ENCODE data around the gene CEP112. TPM values are rescaled to one million over a fixed set of nuclear protein-coding genes. Genes with fewer than 3 reads are reported as not detected.

The CEP112 gene
- total and polyA plus RNA-seq, 2 donors (not counting 3 experiments of a cell fraction or from before 2014, with no cell fraction given) = 1.5 to 25.3 TPM

DNA sequence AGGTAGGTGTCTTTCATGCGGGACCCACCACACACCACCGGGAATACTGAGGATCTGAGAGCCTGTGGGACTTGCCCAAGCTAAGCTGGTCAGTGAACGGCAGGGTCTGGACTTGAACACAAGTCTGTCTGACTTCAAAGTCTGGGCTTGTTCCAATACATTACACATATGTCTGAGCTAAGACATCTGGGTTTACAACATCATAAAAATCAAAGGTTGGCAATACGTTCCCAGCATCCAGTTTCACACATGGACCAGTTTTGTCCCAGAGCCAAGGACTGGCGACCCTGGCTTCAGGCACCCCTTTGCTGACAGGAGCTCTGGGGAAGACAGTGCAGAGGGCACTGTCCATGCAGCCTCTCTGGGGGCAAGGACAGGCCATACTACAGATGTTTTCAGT is 602.6 kb downstream of the CEP112 start:
- Histone ChIP-seq H4K20me1 (replicated peaks; ENCODE audit: control insufficient read depth, extremely low read depth, insufficient read depth, low read length) (no peaks in the 10 kb centered on the region), H3K36me3 (ENCODE audit: control insufficient read depth in 2 of 2, extremely low read depth in 1 of 2, insufficient read depth in 2 of 2, low read length in 2 of 2) (no peaks in the 10 kb centered on the region), H2AFZ (ENCODE audit: low read depth, low read length) (no peak overlapping the region), H3K4me2 (ENCODE audit: insufficient read depth, low read length) (no peak overlapping the region), H3K79me2 (ENCODE audit: control insufficient read depth, insufficient read depth, low read length) (no peaks in the 10 kb centered on the region), H3K4me3 (replicated peaks in 1 of 3; ENCODE audit: insufficient read depth in 1 of 3, low read depth in 1 of 3, low read length in 3 of 3) (no peak overlapping the region), H3K4me1 (ENCODE audit: control insufficient read depth, extremely low read depth, insufficient read depth, low read length) (peaks cover 5% of the 10 kb centered on the region), H3K9me3 (replicated peaks; ENCODE audit: control insufficient read depth, insufficient read depth, low read length) (no peaks in the 10 kb centered on the region), H3K9me1 (replicated peaks; ENCODE audit: control insufficient read depth, extremely low read depth, insufficient read depth, low read length) (no peaks in the 10 kb centered on the region), H3K27me3 (ENCODE audit: control insufficient read depth in 2 of 2, insufficient read depth in 2 of 2, low read length in 2 of 2) (no peaks in the 10 kb centered on the region), H3K27ac (ENCODE audit: insufficient read depth, low read depth, low read length) (no peak overlapping the region), H3K9ac (replicated peaks; ENCODE audit: extremely low read depth, insufficient read depth, low read length) (no peak overlapping the region)
- FAIRE-seq (no peak), DNase-seq (ENCODE audit: low read depth, low spot score) (no peak)
- intact Hi-C loops (cut with micrococcal nuclease) = no loop called here
- dilution Hi-C loops (cut with MboI; ENCODE audit: extremely low pct_ligation_motif_present, low sequenced_read_pairs) = no loop called here
- CTCF ChIA-PET = interaction anchor here (0.8 kb wide), 1 partner anchor 18 kb away, joined by 3 read pairs; no protein-coding TSS in a partner anchor
- POLR2A ChIA-PET = no interaction called here
- no TSS peak for BruUV-seq (replicated peaks)
- TF ChIP-seq POLR2A (IDR thresholded peaks at IDR 0.05; ENCODE audit: low read depth, low read length) (no peak), POLR2AphosphoS5 (IDR thresholded peaks at IDR 0.05; ENCODE audit: insufficient read depth, low read depth, low read length) (no peak), EZH2 (IDR thresholded peaks at IDR 0.05; ENCODE audit: borderline replicate concordance, low read depth, low read length, severe bottlenecking) (no peak), JUN (IDR thresholded peaks at IDR 0.05; ENCODE audit: borderline replicate concordance, insufficient read depth, insufficient read length, low read depth) (no peak), FOS (IDR thresholded peaks at IDR 0.05; ENCODE audit: borderline replicate concordance, insufficient read depth, low read length) (no peak), MYC (IDR thresholded peaks at IDR 0.05; ENCODE audit: low read depth, low read length) (no peak), GATA2 (IDR thresholded peaks at IDR 0.05; ENCODE audit: insufficient read depth, insufficient read length, low read depth, low read length) (no peak)
- TF ChIP-seq, protein P1, sequence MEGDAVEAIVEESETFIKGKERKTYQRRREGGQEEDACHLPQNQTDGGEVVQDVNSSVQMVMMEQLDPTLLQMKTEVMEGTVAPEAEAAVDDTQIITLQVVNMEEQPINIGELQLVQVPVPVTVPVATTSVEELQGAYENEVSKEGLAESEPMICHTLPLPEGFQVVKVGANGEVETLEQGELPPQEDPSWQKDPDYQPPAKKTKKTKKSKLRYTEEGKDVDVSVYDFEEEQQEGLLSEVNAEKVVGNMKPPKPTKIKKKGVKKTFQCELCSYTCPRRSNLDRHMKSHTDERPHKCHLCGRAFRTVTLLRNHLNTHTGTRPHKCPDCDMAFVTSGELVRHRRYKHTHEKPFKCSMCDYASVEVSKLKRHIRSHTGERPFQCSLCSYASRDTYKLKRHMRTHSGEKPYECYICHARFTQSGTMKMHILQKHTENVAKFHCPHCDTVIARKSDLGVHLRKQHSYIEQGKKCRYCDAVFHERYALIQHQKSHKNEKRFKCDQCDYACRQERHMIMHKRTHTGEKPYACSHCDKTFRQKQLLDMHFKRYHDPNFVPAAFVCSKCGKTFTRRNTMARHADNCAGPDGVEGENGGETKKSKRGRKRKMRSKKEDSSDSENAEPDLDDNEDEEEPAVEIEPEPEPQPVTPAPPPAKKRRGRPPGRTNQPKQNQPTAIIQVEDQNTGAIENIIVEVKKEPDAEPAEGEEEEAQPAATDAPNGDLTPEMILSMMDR (IDR thresholded peaks at IDR 0.05; ENCODE audit: extremely low read depth in 1 of 2, insufficient read depth in 1 of 2, low read depth in 1 of 2, low read length in 2 of 2) = no peak
- TF ChIP-seq, protein P2, sequence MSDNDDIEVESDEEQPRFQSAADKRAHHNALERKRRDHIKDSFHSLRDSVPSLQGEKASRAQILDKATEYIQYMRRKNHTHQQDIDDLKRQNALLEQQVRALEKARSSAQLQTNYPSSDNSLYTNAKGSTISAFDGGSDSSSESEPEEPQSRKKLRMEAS (IDR thresholded peaks at IDR 0.05; ENCODE audit: insufficient read depth, insufficient read length) = no peak

All from endothelial cell of umbilical vein (primary cell).